Iris pigment epithelial cell (primary cell): ENCODE data around the gene ATG16L2.
"Not testable (repeated sequence)": the region's sequence is repeated elsewhere in the genome, so short reads cannot be mapped to it uniquely, and the experiment has no call there.

Experiments
- DNase-seq: peaks from one replicate; pipeline ENCODE4 v3.0.0-alpha.2; 2011; ENCODE audit warnings: low read depth

ATG16L2 gene

GRCh38 chr11:72779495-72780128 lies 34.6 kb upstream of the ATG16L2 start:
- DNase-seq, result no peak

DNA sequence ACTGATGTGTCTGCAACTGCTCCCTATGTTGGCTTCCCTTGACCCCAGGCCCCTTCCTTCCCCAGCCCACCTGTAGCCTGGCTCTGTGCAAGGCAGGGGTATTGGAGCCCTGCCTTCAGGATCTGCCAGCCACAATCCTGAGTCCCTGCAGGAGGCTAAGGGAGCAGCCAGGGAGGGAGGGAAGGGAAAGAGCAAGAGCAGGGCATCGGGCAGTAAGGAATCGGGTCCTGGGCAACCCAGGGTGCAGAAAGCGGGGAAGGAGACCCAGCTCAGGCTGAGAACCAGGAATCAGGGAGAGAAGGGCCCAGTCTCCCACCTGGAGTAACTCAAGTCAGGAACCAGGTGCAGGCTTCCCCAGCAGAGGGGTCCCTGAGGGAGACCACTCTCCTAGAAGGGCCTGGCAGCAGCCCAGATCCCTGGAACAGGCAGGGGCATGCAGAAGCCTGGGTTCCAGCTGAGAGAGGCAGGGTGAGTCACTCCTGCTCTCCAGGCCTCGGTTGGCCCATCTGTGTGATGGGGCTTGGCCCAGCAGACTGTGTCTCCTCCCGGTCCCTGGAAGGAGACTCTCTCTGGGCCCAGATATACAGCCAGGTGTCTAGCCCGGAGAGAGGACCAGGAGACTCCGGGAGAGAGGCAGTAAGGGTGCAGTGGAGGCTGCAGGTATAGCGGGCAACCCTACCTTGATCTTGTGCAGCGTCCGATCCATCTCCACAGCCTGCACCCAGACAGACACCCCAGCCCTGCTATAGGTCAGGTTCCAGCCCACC lies 33.7 kb upstream of the ATG16L2 start:
- no peak for DNase-seq

DNA sequence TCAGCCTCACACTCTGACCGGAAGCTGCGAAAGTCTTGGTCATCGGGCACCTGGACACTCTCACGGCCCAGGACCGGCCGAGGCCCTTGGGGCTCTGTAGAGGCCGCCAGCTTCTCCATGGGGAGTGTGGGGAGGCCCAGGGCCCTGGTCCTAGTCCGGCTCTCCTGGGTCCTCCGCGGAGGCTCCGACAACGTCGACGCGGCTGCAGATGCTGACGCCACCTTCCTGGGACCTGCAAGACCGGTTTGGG lies 33.2 kb upstream of the ATG16L2 start:
- no peak for DNase-seq

- DNase-seq, result no peak
Measured at GRCh38 chr11:72781313-72782080, 32.7 kb upstream of the ATG16L2 start.

DNA sequence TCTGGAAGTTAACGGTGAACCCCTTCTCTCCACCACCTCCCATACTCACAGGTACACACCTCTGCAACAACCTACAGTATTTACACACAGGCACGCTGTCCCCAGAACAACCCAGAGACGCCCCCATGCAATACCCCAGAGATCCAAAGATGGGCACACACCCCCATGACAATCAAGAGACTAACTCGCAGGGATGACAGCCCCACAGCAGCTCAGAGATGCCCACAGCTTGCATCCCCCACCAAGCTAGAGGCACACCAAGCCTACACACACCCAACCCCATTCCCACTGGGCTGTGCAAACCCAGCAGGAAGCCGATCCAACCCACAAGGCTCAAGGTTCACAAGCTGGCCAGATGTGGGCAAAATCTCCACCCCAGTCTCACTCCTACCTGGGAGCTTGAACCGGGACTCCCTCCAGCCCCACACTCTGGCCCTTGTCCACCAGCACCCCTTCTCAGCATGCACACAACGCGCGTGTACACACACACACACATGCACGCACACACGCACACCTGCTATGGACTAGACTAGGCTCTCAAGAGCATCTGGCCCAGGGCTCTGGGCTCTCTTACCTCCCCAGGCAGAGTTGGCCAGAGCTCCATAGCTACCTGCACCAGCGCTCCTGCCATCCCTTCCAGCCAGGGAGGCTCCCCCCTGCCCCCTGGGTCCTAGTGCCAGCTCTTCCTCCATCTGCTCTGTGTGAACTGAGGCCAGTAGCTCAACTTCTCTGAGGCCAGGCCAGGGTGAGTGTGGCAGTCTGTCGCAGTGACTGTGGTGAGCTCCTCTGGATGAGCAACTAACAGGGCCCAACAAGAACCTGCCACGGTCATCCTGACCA lies 31.9 kb upstream of the ATG16L2 start:
- DNase-seq, result no peak

DNA sequence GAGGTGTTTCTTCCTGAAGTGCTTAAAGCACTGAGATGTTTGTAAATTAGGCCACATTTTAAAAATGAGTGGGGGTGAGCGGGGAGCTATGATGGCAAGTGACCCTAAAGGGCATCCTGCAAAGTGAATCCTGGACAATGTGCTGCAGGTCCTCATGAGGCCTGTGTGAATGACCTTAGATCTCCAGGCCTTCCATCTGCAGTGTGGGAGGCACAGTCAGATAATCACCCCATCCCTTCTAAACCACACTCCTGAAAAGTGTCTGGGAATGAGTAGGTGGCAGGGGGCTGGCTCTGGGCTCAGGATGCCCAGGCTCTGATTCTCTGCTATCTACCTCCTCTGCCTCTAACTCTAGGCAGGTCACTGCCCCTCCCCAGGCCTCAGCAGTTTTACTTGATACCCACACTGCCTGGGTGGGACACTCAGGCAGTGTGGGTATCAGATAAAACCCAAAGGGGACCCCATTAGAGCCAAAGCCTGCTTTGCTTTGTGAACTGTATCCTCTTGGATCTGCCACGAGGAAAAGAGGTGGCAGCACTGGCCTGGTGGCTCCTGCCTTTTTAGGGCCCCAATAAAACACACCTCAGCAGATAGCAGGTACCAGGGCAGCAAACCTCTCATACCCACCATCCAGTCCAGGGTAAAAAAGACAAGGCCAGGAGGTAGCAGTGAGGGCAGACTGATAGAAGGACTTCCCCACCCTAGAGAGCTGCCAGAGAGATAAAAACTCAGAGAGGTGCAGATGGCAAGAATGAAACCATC lies 30.9 kb upstream of the ATG16L2 start:
- no peak for DNase-seq

- no peak for DNase-seq
Measured at GRCh38 chr11:72784662-72785061, 29.5 kb upstream of the ATG16L2 start.

DNA sequence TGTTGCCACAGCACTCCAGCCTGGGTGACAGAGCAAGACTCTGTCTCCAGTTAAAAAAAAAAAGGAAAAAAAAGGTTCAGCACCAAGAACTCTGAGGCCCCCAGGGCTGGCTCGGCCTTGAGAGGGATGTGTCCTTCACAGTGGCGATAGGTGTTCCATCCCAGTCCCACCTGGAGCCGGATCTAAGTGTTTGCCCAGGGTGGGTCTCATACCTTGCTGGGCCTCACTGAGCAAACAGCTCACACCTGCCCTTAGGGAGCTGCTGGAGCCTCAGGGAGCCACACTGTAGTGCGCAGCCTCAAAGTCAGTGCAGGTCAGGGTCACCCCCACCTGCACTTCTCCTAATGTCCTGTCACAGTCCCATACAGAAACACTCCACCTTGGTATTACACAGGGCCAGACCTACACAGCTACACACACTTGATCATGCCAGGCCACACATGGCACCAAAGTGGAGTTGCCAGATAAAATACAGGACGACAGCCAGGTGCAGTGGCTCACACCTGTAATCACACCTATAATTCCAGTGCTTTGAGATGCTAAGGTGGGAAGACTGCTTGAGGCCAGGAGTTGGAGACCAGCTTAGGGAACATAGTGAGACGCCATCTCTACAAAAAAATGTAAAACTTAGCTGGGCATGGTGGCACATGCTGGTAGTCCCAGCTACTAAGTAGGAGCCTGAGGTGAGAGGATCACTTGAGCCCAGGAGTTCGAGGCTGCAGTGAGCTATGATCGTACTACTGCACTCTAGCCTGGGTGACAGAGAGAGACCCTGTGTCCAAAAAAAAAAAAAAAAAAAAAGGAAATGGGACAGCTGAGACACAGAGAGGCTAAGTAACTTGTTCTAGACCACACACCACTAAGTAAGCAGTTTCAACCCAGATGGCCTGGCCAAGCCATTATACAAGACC lies 27.7 kb upstream of the ATG16L2 start:
- DNase-seq, result no peak

DNA sequence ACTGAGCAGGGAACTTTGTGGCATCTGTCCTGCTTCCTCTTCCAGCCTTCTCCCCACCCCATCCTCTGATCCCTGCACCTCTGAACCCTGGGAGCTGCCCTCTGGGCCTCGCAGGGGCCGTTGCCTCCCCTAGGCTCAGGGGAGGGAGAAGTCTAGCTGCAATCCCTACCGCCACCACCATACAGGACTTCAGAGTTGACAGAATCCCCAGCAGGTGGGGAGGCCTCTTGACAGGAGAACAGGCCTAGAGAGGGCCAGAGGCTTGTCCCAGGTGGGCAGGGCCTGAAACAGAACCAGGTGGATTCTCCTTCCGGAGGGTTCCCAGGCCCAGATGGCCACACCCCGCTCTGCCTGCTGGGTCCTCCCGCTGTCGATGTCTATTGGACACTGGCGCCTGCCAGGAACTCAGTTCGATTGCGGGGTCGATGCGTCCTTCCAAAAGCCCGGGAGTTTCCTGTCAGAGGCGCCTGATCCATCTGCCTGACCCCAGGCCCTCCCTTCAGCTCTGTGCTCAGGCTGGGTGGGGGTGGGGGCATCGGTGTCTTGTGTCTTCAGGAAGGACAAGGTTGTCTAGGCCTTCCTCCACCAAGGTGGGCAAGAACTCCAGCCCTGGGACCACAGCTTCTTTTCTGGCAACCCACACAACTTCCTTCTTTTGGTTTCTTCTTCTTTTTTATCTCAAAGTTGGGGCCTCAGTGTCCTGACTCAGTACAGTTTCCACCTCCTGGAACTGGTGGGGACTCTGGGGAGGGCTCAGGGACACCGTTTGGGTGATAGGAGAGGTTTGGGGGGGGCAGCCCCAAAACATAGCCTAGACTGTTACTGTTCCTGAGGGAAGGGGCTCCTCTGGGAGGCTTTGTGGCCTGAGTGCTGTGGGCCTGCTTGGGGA lies 26.8 kb upstream of the ATG16L2 start:
- DNase-seq, result no peak

- no peak for DNase-seq
Measured at GRCh38 chr11:72788241-72788640, 26.0 kb upstream of the ATG16L2 start.

- DNase-seq, result no peak
Measured at GRCh38 chr11:72789493-72790131, 24.6 kb upstream of the ATG16L2 start.

GRCh38 chr11:72791228-72791627 lies 23.0 kb upstream of the ATG16L2 start:
- DNase-seq, result not testable (repeated sequence)

DNA sequence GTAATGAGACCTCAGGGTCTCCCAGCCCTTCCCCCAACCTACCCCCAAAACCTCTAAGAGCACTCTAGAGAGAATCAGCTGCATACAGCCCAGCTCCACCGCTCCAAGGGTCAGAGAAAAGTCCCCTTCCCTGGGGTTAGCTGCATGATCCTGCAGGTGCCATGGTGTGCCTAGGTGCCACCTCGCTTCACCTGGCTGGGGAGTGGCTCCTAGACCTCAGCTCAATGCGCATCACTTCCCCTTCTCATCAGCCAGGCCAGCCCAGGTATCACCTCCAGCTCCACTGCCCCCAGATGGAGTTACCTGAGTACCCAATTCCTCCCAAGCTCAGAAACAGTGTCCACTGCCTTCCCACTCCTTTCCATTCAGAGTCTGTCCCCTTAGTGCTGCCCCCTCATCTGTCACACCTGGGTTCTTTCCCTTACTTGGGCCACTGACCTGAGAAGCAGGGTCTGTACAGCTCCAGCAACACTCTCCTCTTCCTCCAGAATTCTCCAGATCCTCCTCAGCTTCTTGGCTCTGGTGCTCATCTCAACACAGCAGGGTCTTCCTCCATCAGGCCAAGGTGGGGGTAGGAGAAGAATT lies 21.7 kb upstream of the ATG16L2 start:
- no peak for DNase-seq

GRCh38 chr11:72793076-72793424 lies 21.2 kb upstream of the ATG16L2 start:
- DNase-seq, result no peak

DNA sequence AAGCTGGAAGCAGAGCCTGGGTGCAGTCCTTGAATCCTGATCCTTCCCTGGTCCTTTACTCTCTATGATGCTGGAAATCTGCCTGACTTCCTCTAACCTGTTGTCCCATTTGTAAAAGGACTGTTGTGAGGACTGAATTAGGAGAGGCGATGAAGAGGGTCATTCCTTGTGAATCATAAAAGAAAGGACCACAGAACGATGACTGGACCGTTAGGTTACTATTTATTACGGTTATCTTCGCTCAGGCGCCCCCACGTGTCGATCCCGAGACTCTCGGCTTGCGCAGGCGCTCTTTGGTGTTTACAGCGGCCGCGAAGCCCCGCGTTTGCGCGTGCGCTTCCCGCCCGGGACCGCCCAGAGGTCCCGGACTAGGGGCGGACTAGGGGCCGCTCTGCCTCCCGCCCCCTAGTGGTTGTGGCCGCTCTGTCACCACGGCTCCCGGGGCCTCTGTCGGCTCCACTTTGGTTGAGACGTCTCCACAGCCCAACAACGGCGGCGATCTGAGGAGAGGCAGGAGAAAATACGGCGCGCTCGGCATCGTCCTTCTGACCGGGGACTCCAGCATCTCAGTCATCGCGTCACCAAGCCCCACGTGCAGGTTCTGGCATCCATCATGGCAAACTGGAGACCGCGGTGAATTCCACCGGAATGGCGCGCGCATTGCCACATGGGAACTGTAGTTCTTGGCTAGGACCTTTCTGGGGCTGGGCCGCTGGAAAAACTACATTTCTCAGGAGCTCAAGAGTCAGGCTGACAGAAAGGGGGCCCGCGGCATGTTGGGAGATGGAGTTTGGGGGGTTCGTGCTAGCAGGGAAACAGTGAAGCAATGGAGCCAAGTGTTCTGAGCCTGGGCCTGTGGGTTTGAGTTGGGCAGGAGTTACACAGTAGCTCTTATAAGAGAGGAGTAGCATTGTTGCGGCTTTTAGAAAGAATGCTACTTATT lies 20.5 kb upstream of the ATG16L2 start, which contains the start of gene STARD10:
Gene STARD10 (minus strand): TSS at position 623 of the 943 bp plus-strand sequence. CDS start 12,866 bp downstream, outside the sequence.
- DNase-seq, result peak; percentile 94

DNA sequence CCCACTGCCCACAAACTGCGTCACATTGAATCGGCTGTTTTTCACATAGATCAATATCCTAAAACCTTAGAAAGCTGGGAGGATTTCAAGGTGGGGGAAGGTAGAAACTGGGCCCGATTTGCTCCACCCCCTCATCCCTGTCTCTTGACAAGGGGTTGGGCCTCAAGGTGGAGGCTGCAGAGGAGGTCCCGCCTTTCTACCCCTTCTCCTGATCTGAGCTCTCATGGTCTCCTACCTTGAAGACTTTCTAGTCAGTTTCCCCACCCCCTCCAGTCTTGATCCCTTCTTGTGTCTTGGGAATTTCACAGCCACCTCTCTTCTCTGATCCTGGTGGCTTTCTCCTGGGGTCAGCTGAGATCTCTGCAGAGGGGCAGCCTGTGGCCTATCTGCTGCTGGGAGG lies 15.8 kb upstream of the ATG16L2 start:
- DNase-seq, result no peak

GRCh38 chr11:72799441-72799840 lies 14.8 kb upstream of the ATG16L2 start:
- no peak for DNase-seq
